Esophagus (tissue), 2 donors: ENCODE results near the gene YPEL2. TPM values are rescaled to one million over a fixed set of nuclear protein-coding genes. Genes with fewer than 3 reads are reported as not detected.
A peak's percentile ranks its signal among the peaks of the same experiment; 100 is the strongest.
"Not testable (repeated sequence)": the region's sequence is repeated elsewhere in the genome, so short reads cannot be mapped to it uniquely, and the experiment has no call there.

Experiments
- H3K27ac ChIP-seq, 2 donors: one replicate each; pipeline ENCODE4 v1.5.1; 2013; ENCODE audit warnings: low read depth in 2 of 2, mild to moderate bottlenecking in 2 of 2, inconsistent platforms in 1 of 2, low read length in 1 of 2, moderate library complexity in 1 of 2
- H3K27me3 ChIP-seq, 2 donors: one replicate each; pipeline ENCODE4 v1.6.1; 2013; ENCODE audit warnings: low read length in 2 of 2, control low read depth in 1 of 2, mild to moderate bottlenecking in 1 of 2; ENCODE audit not compliant: insufficient read depth in 2 of 2, control insufficient read depth in 1 of 2
- H3K36me3 ChIP-seq, 2 donors: one replicate each; pipeline ENCODE4 v1.6.1; 2013; ENCODE audit warnings: low read length in 1 of 2; ENCODE audit not compliant: control insufficient read depth in 2 of 2, insufficient read depth in 2 of 2
- H3K4me1 ChIP-seq, 2 donors: one replicate each; pipeline ENCODE4 v1.6.1; 2013; ENCODE audit warnings: low read length in 1 of 2; ENCODE audit not compliant: control insufficient read depth in 2 of 2, insufficient read depth in 2 of 2
- H3K4me3 ChIP-seq, 2 donors: one replicate each; pipeline ENCODE4 v1.5.1; 2013; ENCODE audit warnings: low read length in 2 of 2, mild to moderate bottlenecking in 2 of 2, low read depth in 1 of 2, moderate library complexity in 1 of 2
- H3K9me3 ChIP-seq, 2 donors: one replicate each; pipeline ENCODE4 v1.6.1; 2013; ENCODE audit warnings: mild to moderate bottlenecking in 2 of 2, low read depth in 1 of 2, low read length in 1 of 2, moderate library complexity in 1 of 2; ENCODE audit not compliant: control insufficient read depth in 2 of 2, insufficient read depth in 1 of 2
- WGBS, 2 donors: extraction: QIAGEN DNeasy Blood & Tissue Kit; methylation state at CpG; one replicate each; pipeline ENCODE4 v1.1.7; 2013; 5-methylcytosine and 5-hydroxymethylcytosine counted together
- polyA plus RNA-seq, 2 donors: library from polyadenylated mRNA; stranded (reverse); fragments of 200-250 nt; gene quantifications; one replicate each; pipeline ENCODE4 v1.2.3, GENCODE V29; 2013
- donor health status: healthy with polysubstance abuse.
- donor health status: Bipolar disorder and iron deficiency.

The YPEL2 gene, protein sequence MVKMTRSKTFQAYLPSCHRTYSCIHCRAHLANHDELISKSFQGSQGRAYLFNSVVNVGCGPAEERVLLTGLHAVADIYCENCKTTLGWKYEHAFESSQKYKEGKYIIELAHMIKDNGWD
- 1 to 10 TPM; 3.2 to 4.5 TPM for polyA plus RNA-seq

DNA sequence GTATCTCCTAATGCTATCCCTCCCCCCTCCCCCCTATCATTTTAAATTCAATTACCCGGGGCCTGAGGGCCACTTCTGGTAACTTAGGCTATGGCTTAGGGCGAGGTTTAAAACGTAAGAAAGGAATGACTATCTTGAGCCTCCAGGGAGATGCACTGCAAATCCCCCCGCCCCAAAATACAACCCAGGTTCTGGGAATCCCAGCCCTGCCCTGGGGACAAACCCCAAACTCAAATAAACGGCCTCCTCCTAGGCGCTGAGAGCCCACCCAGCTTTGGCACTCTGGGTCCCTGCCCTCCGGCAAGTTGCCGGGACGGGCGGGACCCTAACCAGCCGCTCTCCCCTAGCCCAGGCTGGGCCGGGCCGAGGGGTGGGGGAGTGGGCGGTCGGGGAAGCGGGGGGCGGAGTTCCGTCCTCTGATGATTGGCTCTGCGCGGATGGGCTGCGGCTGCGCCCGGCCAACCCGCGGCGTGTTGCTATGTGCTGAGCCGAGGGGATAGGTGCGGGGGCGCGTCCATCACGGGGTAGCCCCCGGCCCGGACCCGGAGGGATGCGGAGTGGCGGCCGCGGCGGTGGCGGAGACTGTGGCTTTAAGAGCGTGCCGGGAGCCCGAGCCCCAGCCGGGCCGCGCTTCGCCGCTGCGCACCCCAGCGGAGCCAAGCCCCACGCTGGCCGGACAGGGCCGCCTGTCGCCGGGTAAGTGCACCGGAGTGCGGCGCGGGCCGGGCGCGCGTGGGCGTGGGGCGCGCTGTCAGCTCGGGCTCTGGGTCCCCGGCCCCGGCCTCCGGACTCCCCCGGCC, at the start of gene YPEL2:
TSS of gene YPEL2 (plus strand) at position 527 of the 800 bp plus-strand sequence. CDS start 21,755 bp downstream, outside the sequence.
- Histone ChIP-seq H3K27me3 (no peaks in the 10 kb centered on the region), H3K9me3 (no peaks in the 10 kb centered on the region), H3K36me3 (no peaks in the 10 kb centered on the region), H3K4me3 (peak within 1 kb of the TSS; percentile 69 to 94), H3K27ac (peak within 1 kb of the TSS; percentile 86 to 93), H3K4me1 (peaks cover 0 to 8% of the 10 kb centered on the region in 2 donors)
- WGBS, 2 donors: 1% methylated on average over 55 to 71 of the region's 71 CpGs

DNA sequence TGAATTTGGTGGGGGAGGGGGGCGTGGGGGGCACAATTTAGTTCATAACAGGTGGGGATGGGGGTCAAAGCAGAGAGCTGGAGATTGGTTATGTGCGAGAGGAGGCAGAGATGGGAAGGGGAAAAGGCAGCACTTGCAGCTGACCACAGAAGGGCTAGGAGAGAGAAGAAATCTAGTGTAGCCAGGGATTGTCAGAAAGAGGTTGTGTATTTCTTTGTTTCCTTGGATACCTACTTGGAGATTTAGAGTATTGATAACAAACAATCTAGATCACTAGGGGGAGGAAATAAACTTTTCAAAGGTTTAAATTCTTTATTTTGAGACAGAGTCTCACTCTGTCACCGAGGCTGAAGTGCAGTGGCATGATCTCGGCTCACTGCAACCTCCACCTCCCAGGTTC, 47.1 kb upstream of the YPEL2 start:
- Histone ChIP-seq H3K27ac (no peak overlapping the region), H3K4me1 (no peaks in the 10 kb centered on the region), H3K4me3 (no peak overlapping the region), H3K36me3 (no peaks in the 10 kb centered on the region), H3K9me3 (no peaks in the 10 kb centered on the region), H3K27me3 (no peaks in the 10 kb centered on the region)
- WGBS, 2 donors: 50 to 58% methylated on average over 4 of the region's 4 CpGs

DNA sequence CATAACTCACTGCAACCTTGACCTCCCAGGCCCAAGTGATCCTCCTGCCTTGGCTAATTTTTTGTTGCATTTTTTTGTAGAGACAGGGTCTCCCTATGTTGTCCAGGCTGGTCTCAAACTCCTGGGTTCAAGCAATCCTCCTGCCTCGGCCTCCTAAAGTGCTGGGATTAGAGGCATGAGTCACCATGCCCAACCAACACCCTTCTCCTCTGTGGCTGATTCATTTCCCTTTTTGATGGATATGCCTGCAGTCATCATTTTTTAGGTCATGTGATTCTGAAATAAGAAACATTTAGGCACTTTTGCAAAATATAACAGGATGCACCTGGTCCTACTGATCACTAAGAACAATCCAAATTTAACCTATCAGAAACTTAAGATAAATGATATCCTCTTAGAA, 44.0 kb upstream of the YPEL2 start:
- Histone ChIP-seq H3K27ac (no peak overlapping the region), H3K27me3 (no peaks in the 10 kb centered on the region), H3K4me3 (no peak overlapping the region), H3K4me1 (no peaks in the 10 kb centered on the region), H3K36me3 (no peaks in the 10 kb centered on the region), H3K9me3 (no peaks in the 10 kb centered on the region)
- 30 to 65% methylated on average over 1 of the region's 1 CpG for WGBS, 2 donors

DNA sequence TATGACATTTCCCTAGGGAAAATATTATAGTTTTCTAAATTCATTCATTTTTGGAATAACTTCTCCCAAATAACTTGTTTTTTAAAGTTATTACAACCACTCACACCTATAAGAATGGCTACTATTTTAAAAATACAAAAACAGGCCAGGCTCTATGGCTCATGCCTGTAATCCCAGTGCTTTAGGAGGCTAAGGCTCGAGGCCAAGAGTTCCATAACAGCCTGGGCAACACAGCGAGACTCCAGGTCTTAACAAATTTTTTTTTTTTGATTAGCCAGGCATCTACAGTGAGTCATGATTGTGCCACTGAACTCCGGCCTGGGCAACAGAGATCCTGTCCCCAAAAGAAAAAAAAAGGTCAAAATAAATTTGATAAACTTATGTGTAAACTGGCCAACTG, 43.6 kb upstream of the YPEL2 start:
- H3K4me1 ChIP-seq: no peaks in the 10 kb centered on the region
- no peaks in the 10 kb centered on the region for H3K36me3 ChIP-seq
- WGBS, 2 donors: 75 to 77% methylated on average over 3 of the region's 3 CpGs
- no peak overlapping the region for H3K27ac ChIP-seq
- H3K27me3 ChIP-seq: no peaks in the 10 kb centered on the region
- no peak overlapping the region for H3K4me3 ChIP-seq
- H3K9me3 ChIP-seq: no peaks in the 10 kb centered on the region

DNA sequence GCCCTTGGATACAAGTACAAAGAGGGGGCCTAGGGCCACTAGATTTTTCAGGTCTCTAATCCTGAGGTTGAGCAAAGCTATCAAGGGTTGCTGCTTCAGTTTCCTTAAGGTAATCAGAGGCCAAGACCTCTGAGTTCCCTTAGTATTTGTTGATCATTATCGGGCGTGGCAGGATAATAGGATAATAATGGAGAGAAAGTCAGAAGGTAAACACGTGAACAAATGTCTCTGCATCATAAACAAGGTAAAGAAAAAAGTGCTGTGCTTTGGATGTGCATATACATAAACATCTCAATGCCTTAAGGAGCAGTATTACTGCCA, 41.5 kb upstream of the YPEL2 start:
- H3K36me3 ChIP-seq: no peaks in the 10 kb centered on the region
- H3K27me3 ChIP-seq: no peaks in the 10 kb centered on the region
- H3K4me1 ChIP-seq: no peaks in the 10 kb centered on the region
- H3K9me3 ChIP-seq: no peaks in the 10 kb centered on the region
- 61 to 69% methylated on average over 3 of the region's 3 CpGs for WGBS, 2 donors
- no peak overlapping the region for H3K27ac ChIP-seq
- no peak overlapping the region for H3K4me3 ChIP-seq

DNA sequence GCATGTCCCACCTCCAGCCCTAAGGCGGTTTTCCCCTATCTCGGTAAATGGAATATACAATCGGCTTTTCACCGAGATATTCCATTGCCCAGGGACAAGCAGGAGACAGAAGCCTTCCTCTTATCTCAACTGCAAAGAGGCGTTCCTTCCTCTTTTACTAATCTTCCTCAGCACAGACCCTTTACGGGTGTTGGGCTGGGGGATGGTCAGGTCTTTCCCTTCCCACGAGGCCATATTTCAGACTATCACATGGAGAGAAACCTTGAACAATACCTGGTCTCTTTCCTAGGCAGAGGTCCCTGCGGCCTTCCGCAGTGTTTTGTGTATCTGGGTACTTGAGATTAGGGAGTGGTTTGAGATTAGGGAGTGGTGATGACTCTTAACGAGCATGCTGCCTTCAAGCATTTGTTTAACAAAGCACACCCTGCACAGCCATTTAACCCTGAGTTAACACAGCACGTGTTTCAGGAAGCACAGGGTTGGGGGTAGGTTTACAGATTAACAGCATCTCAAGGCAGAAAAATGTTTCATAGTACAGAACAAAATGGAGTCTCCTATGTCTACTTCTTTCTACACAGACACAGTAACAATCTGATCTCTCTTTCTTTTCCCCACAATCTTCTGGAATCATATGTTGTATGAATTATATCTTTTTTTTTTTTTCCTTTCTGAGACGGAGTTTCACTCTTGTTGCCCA, 41.0 kb upstream of the YPEL2 start:
- WGBS, 2 donors: 35 to 46% methylated on average over 12 of the region's 12 CpGs
- not testable (repeated sequence) for H3K9me3 ChIP-seq, H3K4me1 ChIP-seq, H3K36me3 ChIP-seq, H3K27ac ChIP-seq, H3K4me3 ChIP-seq, H3K27me3 ChIP-seq

DNA sequence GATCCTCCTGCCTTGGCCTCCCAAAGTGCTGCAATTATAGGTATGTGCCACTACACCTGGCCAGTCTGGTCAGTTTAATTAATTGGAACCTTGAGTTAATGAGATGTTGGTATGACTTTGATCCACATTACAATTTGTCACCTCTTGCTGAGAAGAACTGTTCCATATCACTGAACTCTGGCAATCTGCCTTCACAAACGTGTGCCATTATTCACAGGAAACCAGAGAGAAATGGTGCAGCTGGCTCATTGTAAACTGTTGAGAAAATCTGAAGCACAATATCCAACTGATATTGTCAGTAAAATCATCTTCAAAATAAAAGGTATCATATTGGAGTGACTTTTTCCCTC, 39.3 kb upstream of the YPEL2 start:
- no peak overlapping the region for H3K4me3 ChIP-seq
- 19 to 27% methylated on average over 1 of the region's 1 CpG for WGBS, 2 donors
- no peaks in the 10 kb centered on the region for H3K9me3 ChIP-seq
- no peaks in the 10 kb centered on the region for H3K27me3 ChIP-seq
- H3K27ac ChIP-seq: no peak overlapping the region
- H3K36me3 ChIP-seq: no peaks in the 10 kb centered on the region
- no peaks in the 10 kb centered on the region for H3K4me1 ChIP-seq

DNA sequence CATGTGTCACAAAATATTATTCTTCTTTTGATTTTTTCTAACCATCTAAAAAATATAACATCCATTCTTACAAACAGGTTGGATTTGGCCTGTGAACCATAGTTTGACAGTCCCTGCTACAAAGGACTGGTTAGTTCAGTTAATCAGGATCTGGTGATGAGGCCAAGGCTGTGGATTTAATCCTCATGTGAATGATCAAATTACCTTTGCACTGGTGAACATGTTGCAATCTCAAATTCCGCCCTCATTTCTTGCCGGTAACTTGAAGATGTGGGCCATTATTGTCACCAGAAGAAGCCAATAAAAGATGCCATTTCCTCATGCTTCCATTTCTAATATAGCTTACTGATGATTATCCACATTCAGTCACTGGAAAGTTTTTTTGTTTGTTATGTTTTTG, 35.3 kb upstream of the YPEL2 start:
- no peaks in the 10 kb centered on the region for H3K27me3 ChIP-seq
- H3K27ac ChIP-seq: peak overlapping the region in 1 of 2 donors; percentile 37
- no peaks in the 10 kb centered on the region for H3K4me1 ChIP-seq
- no peaks in the 10 kb centered on the region for H3K36me3 ChIP-seq
- H3K4me3 ChIP-seq: no peak overlapping the region
- 71 to 82% methylated on average over 2 of the region's 2 CpGs for WGBS, 2 donors
- H3K9me3 ChIP-seq: no peaks in the 10 kb centered on the region

DNA sequence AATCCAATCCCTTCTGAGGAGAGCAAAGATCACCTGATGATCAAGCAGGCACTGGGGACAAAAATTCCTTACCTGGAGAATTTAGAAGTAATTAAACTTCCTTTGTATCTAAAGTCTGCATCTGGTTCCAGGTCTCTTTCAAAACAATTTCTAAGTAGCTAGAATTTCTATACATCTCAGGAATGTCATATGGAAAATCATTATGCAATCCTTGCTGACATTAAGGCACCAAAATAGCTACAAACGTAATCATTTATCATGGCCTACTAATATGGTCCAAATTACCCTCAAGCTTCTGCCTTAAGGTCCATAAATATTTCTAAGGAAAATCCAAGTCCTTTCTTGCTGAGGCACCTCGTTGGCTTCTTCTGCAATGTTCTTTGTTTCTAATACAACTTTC, 32.9 kb upstream of the YPEL2 start:
- H3K36me3 ChIP-seq: no peaks in the 10 kb centered on the region
- no peak overlapping the region for H3K27ac ChIP-seq
- H3K4me3 ChIP-seq: no peak overlapping the region
- no peaks in the 10 kb centered on the region for H3K4me1 ChIP-seq
- H3K27me3 ChIP-seq: no peaks in the 10 kb centered on the region
- WGBS, 2 donors: 50 to 55% methylated on average over 2 of the region's 2 CpGs
- H3K9me3 ChIP-seq: no peaks in the 10 kb centered on the region
